WTC11 (cell line): ENCODE data around the gene PDHA1. TPM values are rescaled to one million over a fixed set of nuclear protein-coding genes. Genes with fewer than 3 reads are reported as not detected.
A peak's percentile ranks its signal among the peaks of the same experiment; 100 is the strongest.

Experiments used
- ATAC-seq: fragments of 200-7000 bp; cut with Tn5 transposase; 2 replicates; pipeline ENCODE4 v1.10.0; 2021; ENCODE audit warnings: mild to moderate bottlenecking, moderate library complexity
- CTCF ChIA-PET: fragments of 300-600 bp; sonication (Branson Sonifier 250); formaldehyde crosslinking; loops from one replicate; lab custom pipeline; 2021; ENCODE audit warnings: antibody characterized with exemption; lab: Charles Lee
- POLR2A ChIA-PET: fragments of 350-600 bp; sonication (Branson Sonifier 250); formaldehyde crosslinking; loops from one replicate; lab custom pipeline; 2021; ENCODE audit warnings: antibody characterized with exemption; lab: Charles Lee
- DNase-seq: peaks from one replicate; pipeline ENCODE4 v3.0.0; 2021; ENCODE audit warnings: low spot score
- H3K27ac Mint-ChIP-seq: 2 replicates; pipeline ENCODE4 v1.8.0; 2021; ENCODE audit warnings: mixed read lengths
- H3K27me3 Mint-ChIP-seq: 2 replicates; pipeline ENCODE4 v1.8.0; 2021; ENCODE audit warnings: low read depth, mild to moderate bottlenecking, moderate library complexity, mixed read lengths
- H3K36me3 Mint-ChIP-seq: 2 replicates; pipeline ENCODE4 v1.8.0; 2021; ENCODE audit warnings: mixed read lengths
- H3K4me1 Mint-ChIP-seq: 2 replicates; pipeline ENCODE4 v1.8.0; 2022; ENCODE audit warnings: mixed read lengths
- H3K4me3 Mint-ChIP-seq: 2 replicates; pipeline ENCODE4 v1.8.0; 2021; ENCODE audit warnings: mild to moderate bottlenecking, moderate library complexity, mixed read lengths
- H3K9me3 Mint-ChIP-seq: 2 replicates; pipeline ENCODE4 v1.8.0; 2021; ENCODE audit warnings: mixed read lengths
- AFF4 ChIP-seq: sonication (generic); formaldehyde crosslinking; IDR thresholded peaks from 2 replicates; pipeline ENCODE4 v1.8.1; 2023; ENCODE audit warnings: mild to moderate bottlenecking, missing genetic modification reagents, borderline replicate concordance
- FOXJ3 ChIP-seq: sonication (generic); formaldehyde crosslinking; IDR thresholded peaks from 2 replicates; pipeline ENCODE4 v1.9.0; 2021; ENCODE audit warnings: missing genetic modification reagents, mild to moderate bottlenecking, borderline replicate concordance
- GTF2I ChIP-seq: fragments of 250-450 bp; sonication (Bioruptor Pico); conservative IDR thresholded peaks from 2 replicates; pipeline ENCODE4 v1.4.0; 2021; ENCODE audit warnings: mild to moderate bottlenecking
- JUN ChIP-seq: sonication (generic); formaldehyde crosslinking; IDR thresholded peaks from 2 replicates; pipeline ENCODE4 v1.8.0; 2023; ENCODE audit warnings: mild to moderate bottlenecking, missing genetic modification reagents
- MLX ChIP-seq: sonication (generic); formaldehyde crosslinking; IDR thresholded peaks from 2 replicates; pipeline ENCODE4 v1.8.1; 2023; ENCODE audit warnings: mild to moderate bottlenecking, missing genetic modification reagents, moderate library complexity
- MXD4 ChIP-seq: fragments of 250-450 bp; sonication (Bioruptor Pico); IDR thresholded peaks from 2 replicates; pipeline ENCODE4 v1.8.0; 2021; ENCODE audit warnings: mild to moderate bottlenecking, moderate library complexity, borderline replicate concordance
- MYBL2 ChIP-seq: sonication (generic); formaldehyde crosslinking; IDR thresholded peaks from 2 replicates; pipeline ENCODE4 v1.8.1; 2023; ENCODE audit warnings: mild to moderate bottlenecking, moderate library complexity, missing genetic modification reagents
- NFE2L1 ChIP-seq: sonication (generic); formaldehyde crosslinking; IDR thresholded peaks from 2 replicates; pipeline ENCODE4 v1.8.1; 2023; ENCODE audit warnings: missing genetic modification reagents
- NR3C1 ChIP-seq: sonication (generic); formaldehyde crosslinking; conservative IDR thresholded peaks from 2 replicates; pipeline ENCODE4 v1.8.1; 2023; ENCODE audit warnings: low read depth, mild to moderate bottlenecking, missing genetic modification reagents
- OVOL2 ChIP-seq: fragments of 250-450 bp; sonication (Bioruptor Pico); IDR thresholded peaks from 2 replicates; pipeline ENCODE4 v1.9.0; 2021; ENCODE audit warnings: mild to moderate bottlenecking, borderline replicate concordance
- RELA ChIP-seq: sonication (generic); formaldehyde crosslinking; IDR thresholded peaks from 2 replicates; pipeline ENCODE4 v1.8.1; 2022; ENCODE audit warnings: missing genetic modification reagents, mild to moderate bottlenecking, borderline replicate concordance
- SMAD3 ChIP-seq: sonication (generic); formaldehyde crosslinking; IDR thresholded peaks from 2 replicates; pipeline ENCODE4 v1.8.0; 2022; ENCODE audit warnings: missing genetic modification reagents, mild to moderate bottlenecking, borderline replicate concordance
- SOX15 ChIP-seq: fragments of 250-450 bp; sonication (Bioruptor Pico); IDR thresholded peaks from 2 replicates; pipeline ENCODE4 v1.9.0; 2021; ENCODE audit warnings: mild to moderate bottlenecking
- TEAD1 ChIP-seq: sonication (generic); formaldehyde crosslinking; IDR thresholded peaks from 2 replicates; pipeline ENCODE4 v1.8.0; 2022; ENCODE audit warnings: mild to moderate bottlenecking, missing genetic modification reagents
- TP53 ChIP-seq: sonication (generic); formaldehyde crosslinking; IDR thresholded peaks from 2 replicates; pipeline ENCODE4 v1.8.1; 2023; ENCODE audit warnings: mild to moderate bottlenecking, missing genetic modification reagents
- ZNF121 ChIP-seq: sonication (generic); formaldehyde crosslinking; IDR thresholded peaks from 2 replicates; pipeline ENCODE4 v1.8.0; 2023; ENCODE audit warnings: missing genetic modification reagents
- ZNF263 ChIP-seq: sonication (generic); formaldehyde crosslinking; IDR thresholded peaks from 2 replicates; pipeline ENCODE4 v1.8.1; 2022; ENCODE audit warnings: low read depth, mild to moderate bottlenecking, moderate library complexity, missing genetic modification reagents
- ZNF396 ChIP-seq: fragments of 250-450 bp; sonication (Bioruptor Pico); IDR thresholded peaks from 2 replicates; pipeline ENCODE4 v1.8.0; 2021; ENCODE audit warnings: mild to moderate bottlenecking, moderate library complexity, borderline replicate concordance
- ZNF416 ChIP-seq: fragments of 250-450 bp; sonication (Bioruptor Pico); IDR thresholded peaks from 2 replicates; pipeline ENCODE4 v1.9.0; 2021; ENCODE audit warnings: mild to moderate bottlenecking, inconsistent platforms
- ZNF423 ChIP-seq: fragments of 250-450 bp; sonication (Bioruptor Pico); IDR thresholded peaks from 2 replicates; pipeline ENCODE4 v2.1.2; 2022; ENCODE audit warnings: mild to moderate bottlenecking, moderate library complexity
- total RNA-seq: library from RNA; stranded (reverse); gene quantifications from 3 replicates; pipeline ENCODE4 v1.2.3, GENCODE V29; 2021
- TF ChIP-seq, protein P1 (sequence below): sonication (generic); formaldehyde crosslinking; conservative IDR thresholded peaks from 2 replicates; pipeline ENCODE4 v1.8.1; 2023; ENCODE audit warnings: mild to moderate bottlenecking, low read depth, missing genetic modification reagents, moderate library complexity
- TF ChIP-seq, protein P2 (sequence below): sonication (generic); formaldehyde crosslinking; IDR thresholded peaks from 2 replicates; pipeline ENCODE4 v1.8.0; 2022; ENCODE audit warnings: mild to moderate bottlenecking, missing genetic modification reagents
- TF ChIP-seq, protein P3 (sequence below): sonication (generic); formaldehyde crosslinking; IDR thresholded peaks from 2 replicates; pipeline ENCODE4 v1.8.0; 2023; ENCODE audit warnings: mild to moderate bottlenecking, missing genetic modification reagents

Gene PDHA1
- total RNA-seq, 1 experiment from 2014 or later = 292 TPM

GRCh38 chrX:19343085-19343534 lies 617 bp upstream of the PDHA1 start (continued):
- TF ChIP-seq, protein P1, sequence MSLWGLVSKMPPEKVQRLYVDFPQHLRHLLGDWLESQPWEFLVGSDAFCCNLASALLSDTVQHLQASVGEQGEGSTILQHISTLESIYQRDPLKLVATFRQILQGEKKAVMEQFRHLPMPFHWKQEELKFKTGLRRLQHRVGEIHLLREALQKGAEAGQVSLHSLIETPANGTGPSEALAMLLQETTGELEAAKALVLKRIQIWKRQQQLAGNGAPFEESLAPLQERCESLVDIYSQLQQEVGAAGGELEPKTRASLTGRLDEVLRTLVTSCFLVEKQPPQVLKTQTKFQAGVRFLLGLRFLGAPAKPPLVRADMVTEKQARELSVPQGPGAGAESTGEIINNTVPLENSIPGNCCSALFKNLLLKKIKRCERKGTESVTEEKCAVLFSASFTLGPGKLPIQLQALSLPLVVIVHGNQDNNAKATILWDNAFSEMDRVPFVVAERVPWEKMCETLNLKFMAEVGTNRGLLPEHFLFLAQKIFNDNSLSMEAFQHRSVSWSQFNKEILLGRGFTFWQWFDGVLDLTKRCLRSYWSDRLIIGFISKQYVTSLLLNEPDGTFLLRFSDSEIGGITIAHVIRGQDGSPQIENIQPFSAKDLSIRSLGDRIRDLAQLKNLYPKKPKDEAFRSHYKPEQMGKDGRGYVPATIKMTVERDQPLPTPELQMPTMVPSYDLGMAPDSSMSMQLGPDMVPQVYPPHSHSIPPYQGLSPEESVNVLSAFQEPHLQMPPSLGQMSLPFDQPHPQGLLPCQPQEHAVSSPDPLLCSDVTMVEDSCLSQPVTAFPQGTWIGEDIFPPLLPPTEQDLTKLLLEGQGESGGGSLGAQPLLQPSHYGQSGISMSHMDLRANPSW = no peak
- TF ChIP-seq NR3C1 (CRISPR knock-in tag) (no peak), MXD4 (CRISPR knock-in tag) (no peak), OVOL2 (CRISPR knock-in tag) (no peak), TEAD1 (CRISPR knock-in tag) (no peak), ZNF263 (CRISPR knock-in tag) (no peak), GTF2I (CRISPR knock-in tag) (no peak), AFF4 (CRISPR knock-in tag) (no peak)
- TF ChIP-seq, protein P2, sequence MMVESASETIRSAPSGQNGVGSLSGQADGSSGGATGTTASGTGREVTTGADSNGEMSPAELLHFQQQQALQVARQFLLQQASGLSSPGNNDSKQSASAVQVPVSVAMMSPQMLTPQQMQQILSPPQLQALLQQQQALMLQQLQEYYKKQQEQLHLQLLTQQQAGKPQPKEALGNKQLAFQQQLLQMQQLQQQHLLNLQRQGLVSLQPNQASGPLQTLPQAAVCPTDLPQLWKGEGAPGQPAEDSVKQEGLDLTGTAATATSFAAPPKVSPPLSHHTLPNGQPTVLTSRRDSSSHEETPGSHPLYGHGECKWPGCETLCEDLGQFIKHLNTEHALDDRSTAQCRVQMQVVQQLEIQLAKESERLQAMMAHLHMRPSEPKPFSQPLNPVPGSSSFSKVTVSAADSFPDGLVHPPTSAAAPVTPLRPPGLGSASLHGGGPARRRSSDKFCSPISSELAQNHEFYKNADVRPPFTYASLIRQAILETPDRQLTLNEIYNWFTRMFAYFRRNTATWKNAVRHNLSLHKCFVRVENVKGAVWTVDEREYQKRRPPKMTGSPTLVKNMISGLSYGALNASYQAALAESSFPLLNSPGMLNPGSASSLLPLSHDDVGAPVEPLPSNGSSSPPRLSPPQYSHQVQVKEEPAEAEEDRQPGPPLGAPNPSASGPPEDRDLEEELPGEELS (CRISPR knock-in tag) = no peak

DNA sequence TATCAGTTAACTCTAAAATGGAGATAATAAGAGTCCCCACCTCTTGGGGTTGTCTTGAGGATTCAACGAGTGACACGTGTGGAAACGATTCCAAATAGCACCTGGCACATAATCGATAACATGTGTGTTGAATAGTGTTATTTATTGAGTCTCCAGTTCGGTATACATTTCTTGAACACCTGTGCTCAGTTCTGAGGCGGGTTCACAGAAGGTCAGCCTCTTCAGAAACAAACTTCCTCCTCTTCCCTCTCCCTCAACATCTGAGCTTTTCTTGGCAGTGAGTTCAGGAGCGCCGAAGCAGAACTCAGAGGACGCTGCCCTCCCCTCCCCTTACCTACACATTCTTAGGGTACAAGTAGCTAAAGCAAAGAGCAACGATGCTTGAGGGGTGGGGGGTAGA lies 934 bp downstream of the PDHA1 start:
- peak overlapping the region; percentile 80 for H3K4me3 Mint-ChIP-seq
- DNase-seq (no peak), ATAC-seq (no peak)
- H3K4me1 Mint-ChIP-seq = peaks cover 8% of the 10 kb centered on the region
- peaks cover 5% of the 10 kb centered on the region; the same call in 1 of the 2 replicates for H3K36me3 Mint-ChIP-seq
- H3K9me3 Mint-ChIP-seq = no peaks in the 10 kb centered on the region
- no peak overlapping the region for H3K27ac Mint-ChIP-seq
- TF ChIP-seq MYBL2 (CRISPR knock-in tag) (no peak), NFE2L1 (CRISPR knock-in tag) (no peak), ZNF423 (CRISPR knock-in tag) (no peak), SOX15 (CRISPR knock-in tag) (no peak), RELA (no peak), GTF2I (CRISPR knock-in tag) (no peak), TP53 (CRISPR knock-in tag) (no peak), ZNF263 (CRISPR knock-in tag) (no peak), ZNF416 (CRISPR knock-in tag) (no peak), JUN (CRISPR knock-in tag) (no peak), SMAD3 (CRISPR knock-in tag) (no peak), FOXJ3 (CRISPR knock-in tag) (no peak), MLX (CRISPR knock-in tag) (no peak), ZNF121 (CRISPR knock-in tag) (no peak), ZNF396 (CRISPR knock-in tag) (no peak)
- TF ChIP-seq, protein P3, sequence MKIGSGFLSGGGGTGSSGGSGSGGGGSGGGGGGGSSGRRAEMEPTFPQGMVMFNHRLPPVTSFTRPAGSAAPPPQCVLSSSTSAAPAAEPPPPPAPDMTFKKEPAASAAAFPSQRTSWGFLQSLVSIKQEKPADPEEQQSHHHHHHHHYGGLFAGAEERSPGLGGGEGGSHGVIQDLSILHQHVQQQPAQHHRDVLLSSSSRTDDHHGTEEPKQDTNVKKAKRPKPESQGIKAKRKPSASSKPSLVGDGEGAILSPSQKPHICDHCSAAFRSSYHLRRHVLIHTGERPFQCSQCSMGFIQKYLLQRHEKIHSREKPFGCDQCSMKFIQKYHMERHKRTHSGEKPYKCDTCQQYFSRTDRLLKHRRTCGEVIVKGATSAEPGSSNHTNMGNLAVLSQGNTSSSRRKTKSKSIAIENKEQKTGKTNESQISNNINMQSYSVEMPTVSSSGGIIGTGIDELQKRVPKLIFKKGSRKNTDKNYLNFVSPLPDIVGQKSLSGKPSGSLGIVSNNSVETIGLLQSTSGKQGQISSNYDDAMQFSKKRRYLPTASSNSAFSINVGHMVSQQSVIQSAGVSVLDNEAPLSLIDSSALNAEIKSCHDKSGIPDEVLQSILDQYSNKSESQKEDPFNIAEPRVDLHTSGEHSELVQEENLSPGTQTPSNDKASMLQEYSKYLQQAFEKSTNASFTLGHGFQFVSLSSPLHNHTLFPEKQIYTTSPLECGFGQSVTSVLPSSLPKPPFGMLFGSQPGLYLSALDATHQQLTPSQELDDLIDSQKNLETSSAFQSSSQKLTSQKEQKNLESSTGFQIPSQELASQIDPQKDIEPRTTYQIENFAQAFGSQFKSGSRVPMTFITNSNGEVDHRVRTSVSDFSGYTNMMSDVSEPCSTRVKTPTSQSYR (CRISPR knock-in tag) = no peak
- ChIA-PET POLR2A (no interaction called here), CTCF (no interaction called here)
- H3K27me3 Mint-ChIP-seq = no peaks in the 10 kb centered on the region
